Mucosa of stomach (tissue), 1 donor: ENCODE data around the gene CDR2.
"Not testable (repeated sequence)": the region's sequence is repeated elsewhere in the genome, so short reads cannot be mapped to it uniquely, and the experiment has no call there.

ENCODE experiments used
- H3K27me3 ChIP-seq: one replicate; pipeline ENCODE4 v1.7.0; 2013; ENCODE audit warnings: mild to moderate bottlenecking, low read length; ENCODE audit not compliant: control insufficient read depth, insufficient read depth
- H3K36me3 ChIP-seq: one replicate; pipeline ENCODE4 v1.7.0; 2013; ENCODE audit warnings: low read length; ENCODE audit not compliant: control insufficient read depth, insufficient read depth
- H3K4me1 ChIP-seq: one replicate; pipeline ENCODE4 v1.7.0; 2013; ENCODE audit warnings: mild to moderate bottlenecking, low read length; ENCODE audit not compliant: control insufficient read depth, insufficient read depth
- H3K4me3 ChIP-seq: one replicate; pipeline ENCODE4 v1.7.0; 2013; ENCODE audit warnings: low read length
- H3K9ac ChIP-seq: one replicate; pipeline ENCODE4 v1.7.0; 2013; ENCODE audit warnings: mild to moderate bottlenecking, low read length, moderate library complexity
- H3K9me3 ChIP-seq: one replicate; pipeline ENCODE4 v1.7.0; 2013; ENCODE audit warnings: mild to moderate bottlenecking, low read length, moderate library complexity; ENCODE audit not compliant: control insufficient read depth
- donor health status: Pancreatic carcinoma.

The CDR2 gene

GRCh38 chr16:22306788-22307187, 67.6 kb downstream of the CDR2 start:
- Histone ChIP-seq H3K36me3 (peaks cover 14% of the 10 kb centered on the region), H3K9ac (no peak overlapping the region)

GRCh38 chr16:22304411-22304810, 70.0 kb downstream of the CDR2 start:
- Histone ChIP-seq H3K36me3 (peaks cover 6% of the 10 kb centered on the region), H3K4me1 (peaks cover 9% of the 10 kb centered on the region), H3K9ac (no peak overlapping the region), H3K27me3 (no peaks in the 10 kb centered on the region), H3K4me3 (no peak overlapping the region), H3K9me3 (no peaks in the 10 kb centered on the region)

More at GRCh38 chr16:22306788-22307187, 67.6 kb downstream of the CDR2 start:
- H3K4me3 ChIP-seq, result no peak overlapping the region
- H3K9me3 ChIP-seq, result no peaks in the 10 kb centered on the region
- no peaks in the 10 kb centered on the region for H3K27me3 ChIP-seq
- no peaks in the 10 kb centered on the region for H3K4me1 ChIP-seq

- Histone ChIP-seq H3K4me3 (no peak overlapping the region), H3K4me1 (peaks cover 9% of the 10 kb centered on the region), H3K9ac (no peak overlapping the region), H3K9me3 (no peaks in the 10 kb centered on the region), H3K36me3 (peaks cover 6% of the 10 kb centered on the region), H3K27me3 (no peaks in the 10 kb centered on the region)
These were observed 71.5 kb downstream of the CDR2 start for GRCh38 chr16:22302776-22303363.

GRCh38 chr16:22301423-22301822, 73.0 kb downstream of the CDR2 start:
- H3K4me1 ChIP-seq, H3K4me3 ChIP-seq, H3K27me3 ChIP-seq, H3K9ac ChIP-seq, H3K36me3 ChIP-seq, H3K9me3 ChIP-seq: not testable (repeated sequence)

- no peaks in the 10 kb centered on the region for H3K9me3 ChIP-seq
- H3K36me3 ChIP-seq, result peaks cover 6% of the 10 kb centered on the region
- H3K9ac ChIP-seq, result no peak overlapping the region
- no peak overlapping the region for H3K4me3 ChIP-seq
- peaks cover 9% of the 10 kb centered on the region for H3K4me1 ChIP-seq
- no peaks in the 10 kb centered on the region for H3K27me3 ChIP-seq
These were observed 73.9 kb downstream of the CDR2 start for GRCh38 chr16:22300427-22301071.

GRCh38 chr16:22299036-22299435, 75.4 kb downstream of the CDR2 start:
- Histone ChIP-seq H3K27me3 (no peaks in the 10 kb centered on the region), H3K4me3 (no peak overlapping the region)

GRCh38 chr16:22297871-22298733, 76.3 kb downstream of the CDR2 start:
- H3K27me3 ChIP-seq, result no peaks in the 10 kb centered on the region
- H3K36me3 ChIP-seq, result no peaks in the 10 kb centered on the region
- peak overlapping the region; percentile 61 for H3K4me3 ChIP-seq
- H3K4me1 ChIP-seq, result peaks cover 9% of the 10 kb centered on the region
- no peaks in the 10 kb centered on the region for H3K9me3 ChIP-seq
- H3K9ac ChIP-seq, result peak overlapping the region; percentile 88

More at GRCh38 chr16:22299036-22299435, 75.4 kb downstream of the CDR2 start:
- Histone ChIP-seq H3K4me1 (peaks cover 9% of the 10 kb centered on the region), H3K9ac (no peak overlapping the region), H3K36me3 (peaks cover 1% of the 10 kb centered on the region), H3K9me3 (no peaks in the 10 kb centered on the region)

- Histone ChIP-seq H3K9me3 (no peaks in the 10 kb centered on the region), H3K9ac (peak within 1 kb of the TSS; percentile 88), H3K27me3 (no peaks in the 10 kb centered on the region), H3K4me3 (peak within 1 kb of the TSS; percentile 61), H3K36me3 (no peaks in the 10 kb centered on the region), H3K4me1 (peaks cover 9% of the 10 kb centered on the region)
These were observed 77.1 kb downstream of the CDR2 start, which contains the start of gene POLR3E for GRCh38 chr16:22297114-22297870. POLR3E (plus strand) TSS chr16:22297409; CDS start chr16:22302969, 5,560 bp downstream.

GRCh38 chr16:22296225-22297113, 78.0 kb downstream of the CDR2 start:
- peak overlapping the region; percentile 33 for H3K4me3 ChIP-seq
- no peaks in the 10 kb centered on the region for H3K36me3 ChIP-seq
- no peaks in the 10 kb centered on the region for H3K27me3 ChIP-seq
- no peaks in the 10 kb centered on the region for H3K9me3 ChIP-seq
- H3K9ac ChIP-seq, result peak overlapping the region; percentile 69
- peaks cover 9% of the 10 kb centered on the region for H3K4me1 ChIP-seq
